CD4-positive, CD25-positive, alpha-beta regulatory T cell (primary cell): ENCODE measurements around the gene LONRF2. TPM values are rescaled to one million over a fixed set of nuclear protein-coding genes. Genes with fewer than 3 reads are reported as not detected.
"Not testable (repeated sequence)": the region's sequence is repeated elsewhere in the genome, so short reads cannot be mapped to it uniquely, and the experiment has no call there.

Experiments
- ATAC-seq, 2 donors: fragments of 150-1000 bp; cut with Tn5 transposase; one replicate each; pipeline ENCODE4 v1.10.0; 2021; ENCODE audit warnings: low read depth in 2 of 2, moderate number of reproducible peaks in 2 of 2, moderate library complexity in 1 of 2
- DNase-seq, 3 donors: peaks; one replicate each; pipeline versions ENCODE4 v3.0.0 to v3.0.0-alpha.2; 2012 to 2022; ENCODE audit warnings: mixed read lengths in 1 of 3
- H3K27ac ChIP-seq: one replicate; pipeline ENCODE4 v1.7.0; 2013; ENCODE audit warnings: mild to moderate bottlenecking, low read length; ENCODE audit not compliant: insufficient read depth, poor library complexity, severe bottlenecking
- H3K27me3 ChIP-seq: one replicate; pipeline ENCODE4 v1.7.0; 2013; ENCODE audit warnings: low read length; ENCODE audit not compliant: control insufficient read depth, insufficient read depth
- H3K36me3 ChIP-seq: one replicate; pipeline ENCODE4 v1.7.0; 2013; ENCODE audit warnings: mild to moderate bottlenecking, low read length, moderate library complexity; ENCODE audit not compliant: control insufficient read depth, insufficient read depth
- H3K4me1 ChIP-seq: 2 replicates; pipeline ENCODE4 v1.7.0; 2013; ENCODE audit warnings: mild to moderate bottlenecking, low read length; ENCODE audit not compliant: insufficient read depth, control insufficient read depth, poor library complexity, severe bottlenecking
- H3K4me3 ChIP-seq: one replicate; pipeline ENCODE4 v1.7.0; 2013; ENCODE audit warnings: low read depth, mild to moderate bottlenecking, low read length, moderate library complexity
- H3K9me3 ChIP-seq, 2 experiments: 1 replicate in 1 of 2; 2 replicates in 1 of 2; pipeline ENCODE4 v1.7.0; 2013; ENCODE audit warnings: low read length in 2 of 2, mild to moderate bottlenecking in 1 of 2, moderate library complexity in 1 of 2; ENCODE audit not compliant: control insufficient read depth in 2 of 2
- H3K27ac Mint-ChIP-seq, 3 donors: one replicate each; pipeline ENCODE4 v1.8.0; 2020 to 2022; ENCODE audit warnings: mild to moderate bottlenecking in 3 of 3, mixed read lengths in 3 of 3, moderate library complexity in 2 of 3
- H3K27me3 Mint-ChIP-seq: one replicate; pipeline ENCODE4 v1.8.0; 2022; ENCODE audit warnings: mild to moderate bottlenecking, mixed read lengths
- H3K36me3 Mint-ChIP-seq: one replicate; pipeline ENCODE4 v1.8.0; 2020; ENCODE audit warnings: mixed read lengths
- H3K4me1 Mint-ChIP-seq, 4 donors: one replicate each; pipeline ENCODE4 v1.8.0; 2020 to 2022; ENCODE audit warnings: mixed read lengths in 4 of 4, mild to moderate bottlenecking in 1 of 4
- H3K4me3 Mint-ChIP-seq, 4 donors: one replicate each; pipeline ENCODE4 v1.8.0; 2020 to 2022; ENCODE audit warnings: mild to moderate bottlenecking in 4 of 4, mixed read lengths in 4 of 4, moderate library complexity in 3 of 4
- H3K9me3 Mint-ChIP-seq, 7 donors: one replicate each; pipeline ENCODE4 v1.8.0; 2020 to 2022; ENCODE audit warnings: mixed read lengths in 7 of 7, mild to moderate bottlenecking in 3 of 7, moderate library complexity in 2 of 7
- polyA plus RNA-seq, 4 donors: library from polyadenylated mRNA; unstranded; fragments of 300-500 nt; fragmentation: Illumina TruSeq; gene quantifications; one replicate each; pipeline ENCODE4 v1.2.3, GENCODE V29; 2021
- total RNA-seq: library from RNA; stranded (reverse); gene quantifications from one replicate; pipeline ENCODE4 v1.2.3, GENCODE V29; 2022

Gene LONRF2
- total and polyA plus RNA-seq, 5 donors from 2014 or later, result 0.42 TPM; not detected in 4

- Mint-ChIP-seq H3K4me3 (peak overlapping the region in 1 of 4 donors; percentile 43), H3K9me3 (peaks cover 0 to 3% (median 0%) of the 10 kb centered on the region in 7 donors), H3K27ac (no peak overlapping the region), H3K27me3 (peaks cover 29% of the 10 kb centered on the region), H3K4me1 (peaks cover 0 to 4% (median 0%) of the 10 kb centered on the region in 4 donors), H3K36me3 (no peaks in the 10 kb centered on the region)
- DNase-seq (no peak), ATAC-seq (no peak)
- H3K36me3 ChIP-seq, result no peaks in the 10 kb centered on the region
- peaks cover 5% of the 10 kb centered on the region for H3K27me3 ChIP-seq
- no peak overlapping the region for H3K4me3 ChIP-seq
- no peak overlapping the region for H3K27ac ChIP-seq
- no peaks in the 10 kb centered on the region for H3K4me1 ChIP-seq
- H3K9me3 ChIP-seq, result no peaks in the 10 kb centered on the region
Observed at GRCh38 chr2:100350661-100351185, 28.4 kb upstream of the LONRF2 start.

DNA sequence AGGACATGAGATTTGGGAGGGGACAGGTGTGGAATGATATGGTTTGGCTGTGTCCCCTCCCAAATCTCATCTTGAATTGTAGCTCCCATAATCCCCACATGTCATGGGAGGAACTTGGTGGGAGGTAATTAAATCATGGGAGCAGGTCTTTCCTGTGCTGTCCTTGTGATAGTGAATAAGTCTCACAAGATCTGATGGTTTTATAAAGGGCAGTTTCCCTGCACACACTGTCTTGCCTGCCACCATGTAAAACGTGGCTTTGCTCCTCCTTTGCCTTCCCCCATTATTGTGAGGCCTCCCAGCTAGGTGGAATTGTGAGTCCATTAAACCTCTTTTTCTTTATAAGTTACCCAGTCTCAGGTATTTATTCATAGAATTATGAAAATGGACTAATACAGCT, 22.8 kb upstream of the LONRF2 start:
- H3K4me3 Mint-ChIP-seq, H3K27ac Mint-ChIP-seq, DNase-seq, H3K4me1 Mint-ChIP-seq, H3K36me3 Mint-ChIP-seq, H3K27ac ChIP-seq, H3K4me1 ChIP-seq, H3K4me3 ChIP-seq, ATAC-seq, H3K9me3 ChIP-seq, H3K27me3 ChIP-seq, H3K36me3 ChIP-seq: not testable (repeated sequence)
- H3K27me3 Mint-ChIP-seq, result peaks cover 20% of the 10 kb centered on the region
- peaks cover 0 to 10% (median 2%) of the 10 kb centered on the region in 7 donors for H3K9me3 Mint-ChIP-seq

DNA sequence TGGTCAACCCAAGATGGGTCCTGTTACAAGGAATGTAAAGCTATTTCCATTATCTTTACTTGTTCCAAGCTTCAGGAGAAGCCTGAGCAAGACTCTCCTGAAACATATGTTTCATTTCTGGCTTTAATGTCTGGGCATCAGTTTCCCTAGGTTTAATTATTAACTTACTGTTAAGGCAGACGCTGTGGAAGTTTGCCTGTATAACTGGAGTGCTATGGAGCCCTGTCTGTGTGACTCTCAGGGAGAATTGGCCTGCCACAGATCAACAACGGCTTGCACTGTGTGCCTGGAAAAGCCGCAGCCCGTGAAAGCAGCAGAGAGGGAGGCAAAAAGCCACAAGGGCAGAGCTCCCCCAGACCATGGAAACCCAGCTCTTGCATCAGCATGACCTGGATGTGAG, 22.1 kb upstream of the LONRF2 start:
- Mint-ChIP-seq H3K27me3 (peaks cover 17% of the 10 kb centered on the region), H3K9me3 (peaks cover 0 to 10% (median 2%) of the 10 kb centered on the region in 7 donors), H3K36me3 (no peaks in the 10 kb centered on the region), H3K4me1 (no peaks in the 10 kb centered on the region), H3K27ac (no peak overlapping the region), H3K4me3 (no peak overlapping the region)
- no peak for DNase-seq
- Histone ChIP-seq H3K27ac (no peak overlapping the region), H3K27me3 (peaks cover 5% of the 10 kb centered on the region), H3K9me3 (no peaks in the 10 kb centered on the region), H3K4me3 (no peak overlapping the region), H3K4me1 (no peaks in the 10 kb centered on the region), H3K36me3 (no peaks in the 10 kb centered on the region)
- ATAC-seq, result no peak

GRCh38 chr2:100342466-100342865, 20.2 kb upstream of the LONRF2 start:
- not testable (repeated sequence) for H3K4me3 Mint-ChIP-seq, H3K4me3 ChIP-seq

GRCh38 chr2:100339823-100340222, 17.5 kb upstream of the LONRF2 start:
- Histone ChIP-seq H3K4me3 (no peak overlapping the region), H3K9me3 (no peaks in the 10 kb centered on the region), H3K4me1 (no peaks in the 10 kb centered on the region), H3K27me3 (peaks cover 2% of the 10 kb centered on the region), H3K27ac (no peak overlapping the region), H3K36me3 (no peaks in the 10 kb centered on the region)
- ATAC-seq (no peak), DNase-seq (no peak)
- Mint-ChIP-seq H3K27me3 (peaks cover 25% of the 10 kb centered on the region), H3K36me3 (no peaks in the 10 kb centered on the region), H3K27ac (no peak overlapping the region), H3K4me1 (no peaks in the 10 kb centered on the region), H3K4me3 (no peak overlapping the region), H3K9me3 (peaks cover 0 to 10% (median 2%) of the 10 kb centered on the region in 7 donors)

More at GRCh38 chr2:100342466-100342865, 20.2 kb upstream of the LONRF2 start:
- H3K4me1 Mint-ChIP-seq, H3K36me3 Mint-ChIP-seq, H3K27ac ChIP-seq, H3K27ac Mint-ChIP-seq, ATAC-seq, DNase-seq, H3K36me3 ChIP-seq, H3K4me1 ChIP-seq, H3K9me3 ChIP-seq, H3K27me3 ChIP-seq: not testable (repeated sequence)
- Mint-ChIP-seq H3K9me3 (peaks cover 0 to 10% (median 2%) of the 10 kb centered on the region in 7 donors), H3K27me3 (peaks cover 23% of the 10 kb centered on the region)

DNA sequence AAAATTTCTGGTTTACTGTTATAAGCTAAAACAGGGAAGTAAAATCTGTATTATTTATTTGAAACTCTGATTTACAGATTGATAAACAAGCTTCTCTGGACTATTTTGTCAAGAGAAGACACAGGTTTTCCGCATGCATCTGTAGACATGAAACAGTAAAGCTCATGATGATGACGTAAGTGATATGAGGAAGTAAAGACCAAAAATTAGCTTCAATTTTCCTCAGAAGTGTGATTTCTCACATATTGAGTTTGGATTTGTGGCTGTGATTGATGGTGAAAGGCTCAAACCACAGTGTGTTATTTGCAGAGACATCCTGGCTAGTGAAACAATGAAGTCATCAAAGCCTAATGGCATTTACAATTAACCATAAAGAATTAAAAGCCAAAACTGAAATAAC, 12.6 kb upstream of the LONRF2 start:
- H3K36me3 Mint-ChIP-seq, result no peaks in the 10 kb centered on the region
- Histone ChIP-seq H3K4me1 (no peaks in the 10 kb centered on the region), H3K4me3 (no peak overlapping the region), H3K36me3 (no peaks in the 10 kb centered on the region), H3K27me3 (peaks cover 2% of the 10 kb centered on the region), H3K9me3 (no peaks in the 10 kb centered on the region), H3K27ac (no peak overlapping the region)
- H3K9me3 Mint-ChIP-seq, result peaks cover 0 to 4% (median 0%) of the 10 kb centered on the region in 7 donors
- H3K4me3 Mint-ChIP-seq, result no peak overlapping the region
- H3K4me1 Mint-ChIP-seq, result no peaks in the 10 kb centered on the region
- peaks cover 29% of the 10 kb centered on the region for H3K27me3 Mint-ChIP-seq
- ATAC-seq (no peak), DNase-seq (no peak)
- no peak overlapping the region for H3K27ac Mint-ChIP-seq

DNA sequence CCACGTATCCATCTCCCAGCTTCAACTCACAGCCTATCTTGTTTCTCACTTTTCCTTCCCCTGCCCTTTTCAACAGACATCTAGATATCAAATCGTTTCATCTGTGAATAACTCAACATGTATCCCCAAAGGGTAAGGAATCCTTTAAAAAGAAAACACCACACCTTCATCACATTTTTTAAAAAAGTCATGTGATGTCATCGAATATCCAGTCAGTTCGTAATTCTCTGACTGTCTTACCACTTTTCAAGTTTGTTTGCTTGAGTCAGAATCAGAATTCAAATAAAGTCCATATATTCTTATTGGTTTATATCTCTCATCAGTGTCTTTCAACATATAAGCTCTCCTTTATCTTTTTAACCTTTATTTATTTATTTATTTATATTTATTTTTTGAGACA, 5.4 kb upstream of the LONRF2 start:
- Histone ChIP-seq H3K9me3 (no peaks in the 10 kb centered on the region), H3K36me3 (no peaks in the 10 kb centered on the region), H3K4me1 (no peaks in the 10 kb centered on the region), H3K27ac (no peak overlapping the region), H3K4me3 (no peak overlapping the region), H3K27me3 (peaks cover 10% of the 10 kb centered on the region)
- H3K4me1 Mint-ChIP-seq, result no peaks in the 10 kb centered on the region
- peaks cover 33% of the 10 kb centered on the region for H3K27me3 Mint-ChIP-seq
- no peak for DNase-seq
- no peaks in the 10 kb centered on the region for H3K9me3 Mint-ChIP-seq
- ATAC-seq, result no peak
- no peak overlapping the region for H3K4me3 Mint-ChIP-seq
- no peaks in the 10 kb centered on the region for H3K36me3 Mint-ChIP-seq
- H3K27ac Mint-ChIP-seq, result peak overlapping the region in 1 of 3 donors; percentile 57

DNA sequence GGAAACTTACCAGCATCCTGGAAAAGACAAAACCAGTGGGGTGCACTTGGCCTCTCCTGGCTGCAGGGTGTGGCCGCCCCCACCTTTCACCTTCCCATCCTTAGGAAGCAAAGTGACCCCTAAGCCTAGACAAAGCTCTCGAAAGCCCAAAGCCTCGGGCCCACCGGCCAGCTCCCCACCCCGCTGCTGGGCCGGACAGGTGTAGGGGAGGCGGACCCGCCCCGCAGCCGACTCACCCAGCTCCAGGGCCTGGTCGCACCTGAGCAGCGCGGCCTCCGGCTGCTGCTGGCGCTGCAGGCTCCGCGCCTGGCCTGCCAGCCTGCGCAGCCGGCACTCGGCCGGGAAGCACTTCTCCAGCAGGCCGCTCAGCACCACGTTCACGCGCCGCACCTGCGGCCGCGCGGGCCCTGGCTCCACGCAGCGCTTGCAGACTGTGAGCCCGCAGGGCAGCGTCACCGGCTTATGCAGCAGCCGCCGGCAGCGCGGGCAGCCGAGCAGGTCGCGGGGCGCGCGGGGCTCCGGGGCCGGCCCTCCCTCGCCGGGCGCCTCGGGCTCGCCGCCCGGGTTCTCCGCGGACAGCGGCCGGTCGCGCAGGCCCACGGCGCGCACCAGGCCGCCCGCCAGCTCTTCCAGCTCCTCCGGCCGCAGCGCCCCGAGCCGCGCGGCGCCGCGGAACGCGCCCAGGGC, 979 bp downstream of the LONRF2 start:
- Histone ChIP-seq H3K36me3 (no peaks in the 10 kb centered on the region), H3K9me3 (peaks cover 10 to 15% of the 10 kb centered on the region in 2 experiments), H3K4me1 (peaks cover 3% of the 10 kb centered on the region), H3K4me3 (no peak overlapping the region), H3K27ac (no peak overlapping the region), H3K27me3 (peaks cover 33% of the 10 kb centered on the region)
- ATAC-seq (no peak), DNase-seq (peak in 1 of 3 donors; percentile 12)
- Mint-ChIP-seq H3K27ac (no peak overlapping the region), H3K4me1 (peaks cover 0 to 10% (median 4%) of the 10 kb centered on the region in 4 donors), H3K4me3 (peak overlapping the region in 1 of 4 donors; percentile 68), H3K9me3 (peaks cover 0 to 19% (median 9%) of the 10 kb centered on the region in 7 donors), H3K36me3 (peaks cover 4% of the 10 kb centered on the region), H3K27me3 (peaks cover 62% of the 10 kb centered on the region)
